Prostate gland (tissue), 2 donors: ENCODE data around the gene CACFD1. TPM values are rescaled to one million over a fixed set of nuclear protein-coding genes. Genes with fewer than 3 reads are reported as not detected.
A peak's percentile ranks its signal among the peaks of the same experiment; 100 is the strongest.

ENCODE experiments used
- DNase-seq: peaks from one replicate; pipeline ENCODE4 v3.0.0-alpha.2; 2019; ENCODE audit warnings: low spot score
- H3K27ac ChIP-seq, 2 donors: fragments of 200-600 bp; sonication (generic); 2 replicates each; pipeline ENCODE4 v1.5.1; 2017 to 2019
- H3K27me3 ChIP-seq: fragments of 200-600 bp; sonication (generic); replicated peaks from 2 replicates; pipeline ENCODE4 v1.5.1; 2019; ENCODE audit not compliant: insufficient read depth
- H3K36me3 ChIP-seq, 2 donors: fragments of 200-600 bp; sonication (generic); 1 replicate in 1 of 2; 2 replicates in 1 of 2; pipeline versions ENCODE4 v1.5.1 to v1.8.1; 2017 to 2019
- H3K4me1 ChIP-seq: fragments of 200-600 bp; sonication (generic); replicated peaks from 2 replicates; pipeline ENCODE4 v1.5.1; 2019
- H3K4me3 ChIP-seq, 2 donors: fragments of 200-600 bp; sonication (generic); 2 replicates each; pipeline ENCODE4 v1.5.1; 2017 to 2019
- H3K9me3 ChIP-seq: fragments of 200-600 bp; sonication (generic); 2 replicates; pipeline ENCODE4 v1.5.1; 2017
- CTCF ChIP-seq, 4 experiments: fragments of 200-600 bp in 2 of 4; fragments of 450-650 bp in 2 of 4; sonication (generic) in 2 of 4; IDR thresholded peaks; 1 replicate in 3 of 4; 2 replicates in 1 of 4; pipeline ENCODE4 v1.5.1; 2016 to 2019; ENCODE audit warnings: antibody characterized with exemption in 4 of 4, mild to moderate bottlenecking in 2 of 4, moderate library complexity in 2 of 4
- POLR2A ChIP-seq: fragments of 450-650 bp; IDR thresholded peaks from one replicate; pipeline ENCODE4 v1.6.1; 2016; ENCODE audit warnings: antibody characterized with exemption, mild to moderate bottlenecking
- POLR2AphosphoS5 ChIP-seq: sonication (generic); formaldehyde crosslinking; IDR thresholded peaks from one replicate; pipeline ENCODE4 v1.6.1; 2017; ENCODE audit warnings: antibody characterized with exemption
- WGBS: methylation state at CpG from one replicate; pipeline ENCODE4 v1.1.5; 2018; 5-methylcytosine and 5-hydroxymethylcytosine counted together
- intact Hi-C: fragments of 100-400 bp; cut with DNase I; formaldehyde crosslinking; loops from one replicate; pipeline ENCODE4 v1.14.2; 2022
- total RNA-seq, 2 donors: library from RNA; depleted of rRNA; stranded (reverse); fragments of >200 nt; gene quantifications; one replicate each; pipeline ENCODE4 v1.1.0, GENCODE V29; 2016

Gene CACFD1
- total RNA-seq, 2 donors from 2014 or later: 23.0 to 40.2 TPM

- H3K4me1 ChIP-seq: no peaks in the 10 kb centered on the region
- no peak overlapping the region for H3K4me3 ChIP-seq
- intact Hi-C loops: no loop called here
- no peaks in the 10 kb centered on the region for H3K27me3 ChIP-seq
- no peak overlapping the region for H3K27ac ChIP-seq
- DNase-seq: peak; percentile 22
- H3K36me3 ChIP-seq: no peaks in the 10 kb centered on the region
- 33% methylated on average over 27 of the region's 49 CpGs for WGBS
- TF ChIP-seq POLR2A (no peak), CTCF (IDR thresholded peaks at IDR 0.05) (peak in 2 of 4 experiments; percentile 8 to 44)
- H3K9me3 ChIP-seq: no peaks in the 10 kb centered on the region
Observed at GRCh38 chr9:133429641-133430161, 30.1 kb upstream of the CACFD1 start.

GRCh38 chr9:133430244-133430643, 29.5 kb upstream of the CACFD1 start:
- H3K36me3 ChIP-seq: no peaks in the 10 kb centered on the region
- no peak for TF ChIP-seq CTCF (IDR thresholded peaks at IDR 0.05)
- no peak for TF ChIP-seq POLR2AphosphoS5
- no peak for TF ChIP-seq POLR2A
- no peak overlapping the region for H3K4me3 ChIP-seq
- H3K27ac ChIP-seq: no peak overlapping the region
- 79% methylated on average over 1 of the region's 1 CpG for WGBS
- H3K9me3 ChIP-seq: no peaks in the 10 kb centered on the region
- no peaks in the 10 kb centered on the region for H3K4me1 ChIP-seq
- DNase-seq: no peak
- H3K27me3 ChIP-seq: no peaks in the 10 kb centered on the region
- intact Hi-C loops: no loop called here

GRCh38 chr9:133433351-133433843, 26.4 kb upstream of the CACFD1 start:
- Histone ChIP-seq H3K9me3 (no peaks in the 10 kb centered on the region), H3K4me3 (no peak overlapping the region), H3K36me3 (no peaks in the 10 kb centered on the region), H3K27ac (no peak overlapping the region), H3K4me1 (no peaks in the 10 kb centered on the region), H3K27me3 (no peaks in the 10 kb centered on the region)
- no peak for DNase-seq
- TF ChIP-seq POLR2AphosphoS5 (no peak), CTCF (IDR thresholded peaks at IDR 0.05) (no peak), POLR2A (no peak)
- intact Hi-C loops: no loop called here
- WGBS: 84% methylated on average over 6 of the region's 11 CpGs

- intact Hi-C loops: no loop called here
- H3K27ac ChIP-seq: no peak overlapping the region
- no peaks in the 10 kb centered on the region for H3K4me1 ChIP-seq
- H3K27me3 ChIP-seq: no peaks in the 10 kb centered on the region
- H3K36me3 ChIP-seq: no peaks in the 10 kb centered on the region
- WGBS: 82% methylated on average over 16 of the region's 16 CpGs
- DNase-seq: no peak
- no peak overlapping the region for H3K4me3 ChIP-seq
- TF ChIP-seq CTCF (IDR thresholded peaks at IDR 0.05) (no peak), POLR2A (no peak), POLR2AphosphoS5 (no peak)
- H3K9me3 ChIP-seq: no peaks in the 10 kb centered on the region
Observed at GRCh38 chr9:133436681-133437080, 23.1 kb upstream of the CACFD1 start.

GRCh38 chr9:133437753-133438531, 21.8 kb upstream of the CACFD1 start:
- WGBS: 90% methylated on average over 20 of the region's 20 CpGs
- TF ChIP-seq CTCF (IDR thresholded peaks at IDR 0.05) (no peak), POLR2A (no peak), POLR2AphosphoS5 (no peak)
- H3K4me1 ChIP-seq: no peaks in the 10 kb centered on the region
- no peaks in the 10 kb centered on the region for H3K36me3 ChIP-seq
- H3K27ac ChIP-seq: no peak overlapping the region
- no peaks in the 10 kb centered on the region for H3K27me3 ChIP-seq
- no peaks in the 10 kb centered on the region for H3K9me3 ChIP-seq
- intact Hi-C loops: no loop called here
- DNase-seq: no peak
- no peak overlapping the region for H3K4me3 ChIP-seq
